ENCODE measurements around the gene ABI3BP.

Gene ABI3BP

DNA sequence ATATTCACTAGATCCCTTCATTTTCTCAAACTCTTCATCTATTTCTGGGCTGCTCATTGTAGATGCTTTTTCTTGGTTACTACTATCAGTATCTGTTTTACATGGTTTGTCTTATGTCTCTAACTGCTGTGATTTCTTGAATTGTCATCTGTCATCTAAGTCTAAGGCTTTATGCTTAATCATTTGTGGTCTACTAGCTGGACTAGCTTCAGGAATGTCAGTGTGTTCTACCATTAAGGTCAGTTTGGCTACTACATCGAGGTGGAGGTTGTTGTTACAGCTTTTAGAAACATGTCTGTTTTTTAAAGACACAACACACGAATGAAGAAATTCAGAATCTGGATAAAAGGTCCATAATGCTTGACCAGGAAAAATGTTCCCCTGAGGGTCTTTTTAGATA, 82.2 kb downstream of the ABI3BP start:
- no peak for DNase-seq
- no peak for TF ChIP-seq POLR2A (IDR thresholded peaks at IDR 0.05; ENCODE audit: low read length)
- no peak for TF ChIP-seq GATA1 (IDR thresholded peaks at IDR 0.05; ENCODE audit: low read depth, low read length)

GRCh38 chr3:100902572-100902971, 90.6 kb downstream of the ABI3BP start:
- TF ChIP-seq POLR2A (IDR thresholded peaks at IDR 0.05; ENCODE audit: low read length) (no peak), GATA1 (IDR thresholded peaks at IDR 0.05; ENCODE audit: low read depth, low read length) (no peak)
- no peak for DNase-seq

GRCh38 chr3:100900671-100901335, 92.4 kb downstream of the ABI3BP start:
- DNase-seq, result no peak
- TF ChIP-seq GATA1 (IDR thresholded peaks at IDR 0.05; ENCODE audit: low read depth, low read length) (no peak), POLR2A (IDR thresholded peaks at IDR 0.05; ENCODE audit: low read length) (no peak)

GRCh38 chr3:100899440-100900091, 93.7 kb downstream of the ABI3BP start:
- TF ChIP-seq GATA1 (IDR thresholded peaks at IDR 0.05; ENCODE audit: low read depth, low read length) (no peak), POLR2A (IDR thresholded peaks at IDR 0.05; ENCODE audit: low read length) (no peak)
- DNase-seq, result peak in 1 of 2 experiments; percentile 7

- TF ChIP-seq GATA1 (IDR thresholded peaks at IDR 0.05; ENCODE audit: low read depth, low read length), result no peak
- TF ChIP-seq POLR2A (IDR thresholded peaks at IDR 0.05; ENCODE audit: low read length), result no peak
- peak in 1 of 2 experiments; percentile 20 for DNase-seq
Observed at GRCh38 chr3:100898681-100899080, 94.5 kb downstream of the ABI3BP start.

GRCh38 chr3:100896994-100897393, 96.2 kb downstream of the ABI3BP start:
- TF ChIP-seq GATA1 (IDR thresholded peaks at IDR 0.05; ENCODE audit: low read depth, low read length), result no peak
- no peak for TF ChIP-seq POLR2A (IDR thresholded peaks at IDR 0.05; ENCODE audit: low read length)
- DNase-seq, result no peak

- TF ChIP-seq GATA1 (IDR thresholded peaks at IDR 0.05; ENCODE audit: low read depth, low read length) (no peak), POLR2A (IDR thresholded peaks at IDR 0.05; ENCODE audit: low read length) (no peak)
- peak in 1 of 2 experiments; percentile 21 for DNase-seq
Observed at GRCh38 chr3:100893590-100893989, 99.6 kb downstream of the ABI3BP start.

DNA sequence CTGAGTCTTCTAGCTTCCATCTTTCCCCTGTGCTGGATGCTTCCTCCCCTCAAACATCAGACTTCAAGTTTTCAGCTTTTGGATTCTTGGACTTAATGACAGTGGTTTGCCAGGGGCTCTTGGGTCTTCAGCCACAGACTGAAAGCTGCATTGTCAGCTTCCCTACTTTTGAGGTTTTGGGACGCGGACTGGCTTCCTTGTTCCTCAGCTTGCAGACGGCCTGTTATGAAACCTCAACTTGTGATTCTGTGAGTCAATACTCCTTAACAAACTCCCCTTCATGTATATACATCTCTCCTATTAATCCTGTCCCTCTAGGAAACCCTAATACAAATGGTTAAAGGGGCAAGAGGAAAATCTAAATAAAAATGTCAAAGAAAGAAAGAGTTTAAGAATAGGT, 100.1 kb downstream of the ABI3BP start:
- no peak for DNase-seq
- TF ChIP-seq GATA1 (IDR thresholded peaks at IDR 0.05; ENCODE audit: low read depth, low read length) (no peak), POLR2A (IDR thresholded peaks at IDR 0.05; ENCODE audit: low read length) (no peak)

DNA sequence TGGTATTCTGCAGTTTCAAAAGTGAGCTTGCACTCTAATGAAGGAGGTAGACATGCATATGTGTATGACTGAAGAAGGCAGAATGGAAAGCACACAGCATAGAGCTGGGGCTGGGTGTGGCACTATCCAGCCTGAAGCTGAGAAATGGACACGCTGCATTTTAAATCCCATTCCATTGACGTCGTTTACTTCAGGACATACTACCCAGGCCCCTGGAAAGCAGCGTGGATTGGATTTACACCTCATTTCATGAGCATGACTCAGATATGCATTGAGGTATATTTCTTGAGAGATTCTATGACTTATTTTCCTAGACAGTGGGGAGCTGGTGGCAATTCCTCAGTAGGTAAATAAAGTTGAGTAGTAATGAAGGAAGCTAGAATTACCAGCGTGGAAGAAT, 101.4 kb downstream of the ABI3BP start:
- TF ChIP-seq GATA1 (IDR thresholded peaks at IDR 0.05; ENCODE audit: low read depth, low read length), result no peak
- TF ChIP-seq POLR2A (IDR thresholded peaks at IDR 0.05; ENCODE audit: low read length), result no peak
- no peak for DNase-seq

GRCh38 chr3:100891033-100891432, 102.2 kb downstream of the ABI3BP start:
- TF ChIP-seq POLR2A (IDR thresholded peaks at IDR 0.05; ENCODE audit: low read length) (no peak), GATA1 (IDR thresholded peaks at IDR 0.05; ENCODE audit: low read depth, low read length) (no peak)
- DNase-seq, result peak; percentile 9 to 16

DNA sequence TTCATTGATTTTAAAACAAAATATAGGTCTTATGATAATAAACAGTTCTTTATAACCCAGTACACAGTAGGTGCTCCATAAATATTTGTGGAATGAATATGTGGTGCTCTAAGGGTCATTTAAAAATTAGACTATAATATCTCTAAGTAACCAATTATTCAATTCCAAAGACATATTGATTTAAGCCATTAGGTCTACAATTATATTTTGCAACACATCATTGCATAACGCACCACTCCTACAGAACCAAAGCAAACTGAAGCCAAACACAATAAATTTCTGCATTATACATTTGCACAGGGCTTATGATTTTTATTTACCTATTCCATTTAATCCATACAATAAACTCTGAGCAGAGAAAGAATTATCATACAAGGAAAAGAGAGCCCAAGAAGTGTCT, 104.3 kb downstream of the ABI3BP start:
- no peak for DNase-seq
- no peak for TF ChIP-seq POLR2A (IDR thresholded peaks at IDR 0.05; ENCODE audit: low read length)
- TF ChIP-seq GATA1 (IDR thresholded peaks at IDR 0.05; ENCODE audit: low read depth, low read length), result no peak

DNA sequence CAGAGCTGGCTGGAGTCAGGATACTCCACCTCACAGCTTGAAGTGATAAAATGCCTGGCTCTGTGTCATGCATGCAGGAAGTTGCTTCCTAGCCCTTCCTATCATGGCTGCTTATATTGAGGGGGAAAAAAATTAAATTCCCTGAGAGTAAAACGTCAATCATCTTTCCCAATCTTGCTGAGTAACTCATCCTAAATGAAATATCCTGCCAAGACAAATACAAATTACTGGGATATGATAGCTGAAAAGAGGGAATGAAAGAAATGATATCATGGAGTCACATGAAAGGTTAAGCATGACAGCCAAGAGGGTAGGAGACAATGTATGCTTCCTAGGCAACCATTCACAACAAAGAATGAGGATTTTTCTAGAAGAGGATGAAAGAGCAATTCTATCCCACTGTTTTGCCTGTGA, 110.6 kb downstream of the ABI3BP start:
- no peak for TF ChIP-seq POLR2A (IDR thresholded peaks at IDR 0.05; ENCODE audit: low read length)
- TF ChIP-seq GATA1 (IDR thresholded peaks at IDR 0.05; ENCODE audit: low read depth, low read length), result no peak
- DNase-seq, result no peak

DNA sequence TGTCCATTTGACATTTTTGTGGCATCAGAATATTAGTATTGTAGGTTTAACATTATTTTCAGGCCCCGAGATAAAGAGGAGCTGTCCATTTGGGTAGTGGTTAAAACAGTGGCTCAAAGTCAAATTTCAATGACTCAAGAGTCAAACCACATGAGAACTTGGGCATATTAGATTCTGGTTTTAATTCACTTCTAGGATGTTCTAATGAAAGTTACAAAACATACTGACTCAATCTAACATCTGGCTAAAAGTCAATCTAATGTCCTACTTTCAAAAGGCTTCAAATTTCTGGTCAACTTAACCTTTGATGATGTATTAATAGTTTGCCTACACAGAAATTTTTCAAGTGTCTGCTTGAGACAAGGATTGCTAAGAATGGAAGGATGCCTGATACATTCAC, 112.4 kb downstream of the ABI3BP start:
- TF ChIP-seq GATA1 (IDR thresholded peaks at IDR 0.05; ENCODE audit: low read depth, low read length), result no peak
- no peak for TF ChIP-seq POLR2A (IDR thresholded peaks at IDR 0.05; ENCODE audit: low read length)
- no peak for DNase-seq

- TF ChIP-seq GATA1 (IDR thresholded peaks at IDR 0.05; ENCODE audit: low read depth, low read length) (no peak), POLR2A (IDR thresholded peaks at IDR 0.05; ENCODE audit: low read length) (no peak)
- no peak for DNase-seq
Observed at GRCh38 chr3:100880072-100880471, 113.1 kb downstream of the ABI3BP start.

GRCh38 chr3:100879195-100879810, 113.9 kb downstream of the ABI3BP start:
- no peak for TF ChIP-seq POLR2A (IDR thresholded peaks at IDR 0.05; ENCODE audit: low read length)
- TF ChIP-seq GATA1 (IDR thresholded peaks at IDR 0.05; ENCODE audit: low read depth, low read length), result no peak
- no peak for DNase-seq
